ENCODE results near the gene ADCK1. TPM values are rescaled to one million over a fixed set of nuclear protein-coding genes. Genes with fewer than 3 reads are reported as not detected.
"Not testable (repeated sequence)": the region's sequence is repeated elsewhere in the genome, so short reads cannot be mapped to it uniquely, and the experiment has no call there.

The ADCK1 gene, protein sequence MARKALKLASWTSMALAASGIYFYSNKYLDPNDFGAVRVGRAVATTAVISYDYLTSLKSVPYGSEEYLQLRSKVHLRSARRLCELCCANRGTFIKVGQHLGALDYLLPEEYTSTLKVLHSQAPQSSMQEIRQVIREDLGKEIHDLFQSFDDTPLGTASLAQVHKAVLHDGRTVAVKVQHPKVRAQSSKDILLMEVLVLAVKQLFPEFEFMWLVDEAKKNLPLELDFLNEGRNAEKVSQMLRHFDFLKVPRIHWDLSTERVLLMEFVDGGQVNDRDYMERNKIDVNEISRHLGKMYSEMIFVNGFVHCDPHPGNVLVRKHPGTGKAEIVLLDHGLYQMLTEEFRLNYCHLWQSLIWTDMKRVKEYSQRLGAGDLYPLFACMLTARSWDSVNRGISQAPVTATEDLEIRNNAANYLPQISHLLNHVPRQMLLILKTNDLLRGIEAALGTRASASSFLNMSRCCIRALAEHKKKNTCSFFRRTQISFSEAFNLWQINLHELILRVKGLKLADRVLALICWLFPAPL
- 4.1 and 5.2 TPM in 2 replicates for total RNA-seq

DNA sequence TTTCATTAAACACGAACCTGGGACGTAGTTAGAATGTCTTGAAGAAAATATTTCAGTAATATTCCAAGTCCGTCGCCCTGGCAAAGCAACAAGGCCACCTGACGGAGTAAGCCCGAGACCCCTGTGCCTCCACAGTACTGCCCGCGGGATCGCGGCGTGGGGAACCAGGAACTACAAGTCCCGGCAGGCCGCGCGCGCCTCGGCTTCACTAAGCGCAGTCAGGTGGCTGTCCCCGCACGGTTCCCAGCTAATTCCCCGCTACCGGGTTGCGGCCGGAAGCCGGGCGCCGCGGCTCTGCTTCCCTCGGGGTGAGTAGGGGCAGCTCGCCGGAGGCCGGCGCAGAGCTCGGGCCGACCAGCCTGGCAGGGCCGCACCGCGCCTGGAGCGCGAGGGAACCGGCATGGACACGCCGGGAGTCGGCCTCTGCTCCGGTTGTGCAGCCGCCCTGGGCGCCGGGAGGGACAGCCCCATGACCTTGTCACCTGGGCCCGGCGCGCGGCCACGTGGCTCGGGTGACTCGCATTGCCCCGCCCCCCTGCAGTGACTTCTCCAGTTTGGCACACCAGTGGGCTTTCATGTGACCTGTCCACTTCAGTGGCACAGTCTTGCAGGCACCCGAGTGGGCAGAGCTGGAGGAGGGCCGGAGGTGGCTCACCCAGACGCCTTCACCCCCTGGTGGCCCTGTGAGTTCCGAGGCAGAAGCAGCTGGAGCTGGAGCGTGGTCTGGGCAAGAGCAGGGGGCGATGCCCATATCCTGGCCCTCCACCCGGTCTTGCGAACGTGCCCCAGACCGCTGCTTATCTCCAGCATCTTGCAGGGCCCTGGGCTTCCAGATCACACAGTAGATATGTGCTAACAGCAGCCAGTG is at the start of gene ADCK1:
Gene ADCK1, plus strand, starts transcription at position 247 of the 868 bp plus-strand sequence. CDS start 18,870 bp downstream, outside the sequence.
- intact Hi-C loops (cut with micrococcal nuclease), result loop anchor here (1.0 kb wide), 2 partner anchors 39 to 343 kb away; partner anchors contain the start of genes SNW1 and VIPAS39
- peak within 1 kb of the TSS; percentile 86 for H3K4me3 Mint-ChIP-seq (ENCODE audit: low read depth)

DNA sequence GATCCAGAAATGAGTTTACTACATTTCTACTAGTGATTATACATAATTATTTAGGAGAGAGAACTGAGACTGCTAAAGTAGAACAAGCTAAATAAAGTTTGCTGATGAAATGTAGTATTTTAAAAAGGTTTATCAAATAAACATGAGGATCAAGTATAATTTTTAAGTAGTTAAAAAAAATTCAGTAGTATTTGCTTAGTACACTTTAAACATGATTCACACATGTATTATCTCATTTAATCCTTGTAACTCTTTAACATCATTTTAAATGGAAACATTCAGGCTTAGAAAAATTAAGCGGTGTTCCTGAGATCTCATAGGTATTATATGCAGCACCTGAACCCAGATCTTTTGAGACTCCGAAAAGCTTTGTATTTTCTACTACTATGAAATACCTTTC is 47.6 kb upstream of the ADCK1 start:
- Mint-ChIP-seq H3K9me3 (no peaks in the 10 kb centered on the region), H3K36me3 (ENCODE audit: low read depth) (peaks cover 60% of the 10 kb centered on the region), H3K27me3 (ENCODE audit: low read depth) (no peaks in the 10 kb centered on the region), H3K4me1 (ENCODE audit: low read depth) (peaks cover 6% of the 10 kb centered on the region), H3K27ac (no peak overlapping the region), H3K4me3 (ENCODE audit: low read depth) (no peak overlapping the region)
- no peak for DNase-seq (ENCODE audit: low spot score)
- intact Hi-C loops (cut with micrococcal nuclease), result no loop called here

More for the DNA sequence above, at the start of gene ADCK1:
- no peaks in the 10 kb centered on the region for H3K36me3 Mint-ChIP-seq (ENCODE audit: low read depth)
- no peaks in the 10 kb centered on the region for H3K9me3 Mint-ChIP-seq
- H3K27ac Mint-ChIP-seq, result peak within 1 kb of the TSS; percentile 86
- DNase-seq (ENCODE audit: low spot score), result peak; percentile 80
- H3K4me1 Mint-ChIP-seq (ENCODE audit: low read depth), result peaks cover 8% of the 10 kb centered on the region
- H3K27me3 Mint-ChIP-seq (ENCODE audit: low read depth), result peaks cover 3% of the 10 kb centered on the region

DNA sequence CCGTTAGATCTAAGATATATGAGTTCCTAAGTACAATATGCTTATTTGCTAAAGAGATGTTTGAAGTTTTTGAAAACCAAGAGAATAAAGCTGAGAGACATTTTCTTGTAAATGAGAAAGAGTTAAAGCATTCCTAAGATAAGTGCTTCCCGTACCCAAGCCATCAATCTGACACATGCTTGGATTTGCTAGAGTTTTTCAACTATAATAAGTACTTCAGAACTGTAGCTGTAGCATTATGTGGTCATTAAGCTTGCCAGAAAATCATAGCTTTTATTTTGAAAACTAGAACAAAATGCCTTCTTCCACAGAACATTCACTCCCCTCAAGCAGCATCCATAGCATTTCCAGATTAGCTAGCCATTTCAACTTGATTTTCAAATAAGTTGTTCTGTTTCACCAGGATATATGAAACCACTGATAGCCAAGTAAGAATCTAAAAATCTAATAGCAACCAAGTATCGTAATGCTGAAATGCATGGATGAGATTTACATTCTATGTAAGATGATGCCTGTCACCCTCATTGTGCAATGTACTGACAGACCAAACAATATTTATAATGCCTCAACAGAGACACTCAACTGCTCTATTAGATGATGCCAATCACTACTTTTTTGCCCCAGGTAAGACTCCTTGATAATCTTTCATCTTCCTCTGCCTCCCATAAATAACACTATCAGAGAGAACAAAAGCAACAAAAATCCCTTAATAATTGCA is 47.0 kb upstream of the ADCK1 start:
- intact Hi-C loops (cut with micrococcal nuclease), result no loop called here
- peaks cover 63% of the 10 kb centered on the region for H3K36me3 Mint-ChIP-seq (ENCODE audit: low read depth)

DNA sequence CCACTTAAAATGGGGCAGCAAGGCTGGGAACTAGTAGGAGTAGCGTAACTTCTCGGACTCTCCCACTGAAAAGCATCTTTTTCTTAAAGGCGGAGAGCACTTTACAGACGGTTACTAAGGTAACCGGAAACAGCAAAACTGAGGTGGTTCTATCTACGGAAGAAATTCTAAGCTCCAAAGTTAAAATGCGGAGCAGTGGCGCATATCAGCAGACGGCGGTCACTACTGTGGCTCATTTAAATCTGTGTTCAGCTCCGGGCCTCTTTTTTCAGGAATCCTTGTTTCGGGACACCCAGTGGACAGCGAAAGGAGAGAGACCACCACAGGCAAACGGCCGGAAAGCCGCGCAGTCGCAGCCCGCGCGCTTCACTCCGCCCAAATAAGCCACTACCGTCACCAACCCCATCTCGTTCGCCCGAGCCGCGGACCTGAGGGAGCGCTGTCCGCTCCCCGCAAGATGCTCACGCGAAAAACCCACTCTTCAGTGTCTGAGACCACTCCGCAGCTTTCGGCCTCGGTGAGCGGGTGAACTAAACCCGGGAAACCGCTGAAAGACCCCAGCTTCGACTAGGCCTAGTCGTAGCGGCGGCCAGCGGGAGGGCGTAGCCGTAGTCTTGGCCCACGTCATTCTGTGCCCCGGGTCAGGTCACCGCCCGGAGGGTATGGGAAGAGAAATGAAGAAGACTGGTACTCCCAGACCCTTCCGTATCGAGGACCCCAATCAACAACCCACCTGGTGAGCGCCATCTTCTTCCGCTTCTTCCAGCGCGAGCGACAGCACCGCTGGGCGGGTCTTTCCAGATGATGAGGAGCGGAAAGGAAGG is 39.3 kb upstream of the ADCK1 start, which contains the start of gene SNW1:
Gene SNW1, minus strand, starts transcription at position 776 of the 824 bp plus-strand sequence. Its CDS starts 29 bp downstream, at position 747.
- intact Hi-C loops (cut with micrococcal nuclease), result loop anchor here (1.0 kb wide), 3 partner anchors 40 to 439 kb away; partner anchors contain the start of genes ADCK1, GSTZ1 and VIPAS39
- Mint-ChIP-seq H3K9me3 (no peaks in the 10 kb centered on the region), H3K27me3 (ENCODE audit: low read depth) (peaks cover 4% of the 10 kb centered on the region), H3K36me3 (ENCODE audit: low read depth) (peaks cover 28% of the 10 kb centered on the region), H3K4me1 (ENCODE audit: low read depth) (peaks cover 28% of the 10 kb centered on the region), H3K4me3 (ENCODE audit: low read depth) (peak within 1 kb of the TSS; percentile 97), H3K27ac (peak within 1 kb of the TSS; percentile 97)
- DNase-seq (ENCODE audit: low spot score), result peak; percentile 90

More for the DNA sequence above, 47.0 kb upstream of the ADCK1 start:
- H3K27ac Mint-ChIP-seq, result no peak overlapping the region
- peaks cover 12% of the 10 kb centered on the region for H3K4me1 Mint-ChIP-seq (ENCODE audit: low read depth)
- H3K4me3 Mint-ChIP-seq (ENCODE audit: low read depth), result no peak overlapping the region
- no peaks in the 10 kb centered on the region for H3K9me3 Mint-ChIP-seq
- H3K27me3 Mint-ChIP-seq (ENCODE audit: low read depth), result no peaks in the 10 kb centered on the region
- DNase-seq (ENCODE audit: low spot score), result no peak

DNA sequence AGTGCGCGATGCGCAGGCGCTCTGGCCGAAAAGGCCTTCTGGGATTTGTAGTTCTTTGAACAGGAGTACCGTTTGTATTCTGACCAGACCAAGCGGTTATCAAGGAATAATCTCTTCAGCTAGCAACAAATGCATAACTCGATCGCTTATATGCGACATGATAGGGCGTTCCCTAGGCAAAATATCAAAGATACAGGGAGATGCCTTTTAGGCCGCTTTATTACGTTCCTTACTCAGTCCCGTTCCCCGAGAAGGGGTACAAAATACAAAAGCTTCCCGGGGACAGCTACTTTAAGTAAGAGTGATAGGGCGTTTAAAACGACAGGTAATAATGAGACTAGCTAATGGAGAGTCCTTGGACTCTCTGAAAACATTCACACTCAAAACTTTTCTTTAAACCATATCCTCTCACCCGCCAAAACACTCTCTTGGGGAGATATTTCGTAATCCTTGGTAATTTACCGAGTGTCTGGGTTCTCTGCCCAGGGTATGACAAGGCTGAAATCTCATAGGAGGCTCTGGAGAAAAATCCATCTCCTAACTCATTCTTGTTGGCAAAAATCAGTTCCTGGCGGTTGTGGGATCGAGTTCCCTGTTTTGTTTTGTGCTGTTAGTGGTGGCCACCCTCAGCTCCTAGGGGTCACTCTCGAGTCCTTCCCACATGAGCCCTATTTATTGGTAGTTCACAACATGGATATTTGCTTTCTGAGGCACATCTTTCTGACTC is 38.5 kb upstream of the ADCK1 start:
- H3K4me3 Mint-ChIP-seq (ENCODE audit: low read depth), result peak overlapping the region; percentile 97
- H3K4me1 Mint-ChIP-seq (ENCODE audit: low read depth), result peaks cover 27% of the 10 kb centered on the region

DNA sequence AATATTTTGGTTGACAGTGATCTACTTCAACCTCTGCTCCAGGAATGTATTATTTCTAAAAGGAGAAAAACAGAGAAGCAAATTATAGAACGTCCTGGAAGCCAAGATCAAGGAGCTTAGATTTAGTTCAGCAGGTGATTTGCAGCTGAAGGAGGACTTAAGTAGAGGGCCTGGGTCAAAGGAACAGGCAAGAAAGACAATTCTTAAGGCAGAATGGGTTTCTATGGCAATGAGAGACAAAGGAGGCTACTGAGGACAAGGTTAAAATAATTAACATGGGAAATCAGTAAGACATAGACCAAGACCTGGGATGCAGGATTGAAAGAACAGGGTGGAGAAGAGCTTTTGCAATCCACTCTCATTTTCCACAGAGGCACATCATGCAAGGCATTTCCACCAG is 36.6 kb upstream of the ADCK1 start:
- no peak for DNase-seq (ENCODE audit: low spot score)
- no peak overlapping the region for H3K4me3 Mint-ChIP-seq (ENCODE audit: low read depth)
- peaks cover 13% of the 10 kb centered on the region for H3K36me3 Mint-ChIP-seq (ENCODE audit: low read depth)
- H3K9me3 Mint-ChIP-seq, result no peaks in the 10 kb centered on the region
- peaks cover 20% of the 10 kb centered on the region for H3K4me1 Mint-ChIP-seq (ENCODE audit: low read depth)
- intact Hi-C loops (cut with micrococcal nuclease), result no loop called here
- H3K27me3 Mint-ChIP-seq (ENCODE audit: low read depth), result peaks cover 4% of the 10 kb centered on the region
- H3K27ac Mint-ChIP-seq, result no peak overlapping the region

More for the DNA sequence above, 38.5 kb upstream of the ADCK1 start:
- intact Hi-C loops (cut with micrococcal nuclease), result loop anchor here (1.0 kb wide), 2 partner anchors 39 to 440 kb away; partner anchors contain the start of genes ADCK1 and GSTZ1
- Mint-ChIP-seq H3K27me3 (ENCODE audit: low read depth) (peaks cover 4% of the 10 kb centered on the region), H3K36me3 (ENCODE audit: low read depth) (peaks cover 24% of the 10 kb centered on the region), H3K27ac (peak overlapping the region; percentile 97), H3K9me3 (no peaks in the 10 kb centered on the region)
- DNase-seq (ENCODE audit: low spot score), result no peak

DNA sequence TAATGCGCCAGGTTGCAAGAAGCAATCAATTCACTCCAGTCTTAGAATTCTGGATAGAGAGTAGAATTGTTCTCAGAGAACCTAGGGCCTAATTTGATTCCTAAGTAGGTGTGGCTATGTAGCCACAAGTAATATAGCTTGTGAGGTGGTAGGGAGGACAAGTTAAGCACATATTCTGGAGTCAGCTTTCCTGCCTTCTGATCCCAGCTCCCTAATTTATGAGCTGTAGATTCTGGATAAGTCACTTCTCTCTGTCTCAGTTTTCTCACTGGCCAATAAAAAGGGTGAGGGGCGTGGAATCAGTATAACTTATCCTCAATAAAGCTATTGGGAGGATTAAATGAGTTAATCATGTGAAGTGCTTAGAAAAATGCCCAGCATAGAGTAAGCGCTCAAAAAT is 35.9 kb upstream of the ADCK1 start:
- DNase-seq (ENCODE audit: low spot score), result no peak
- Mint-ChIP-seq H3K4me1 (ENCODE audit: low read depth) (peaks cover 13% of the 10 kb centered on the region), H3K27ac (no peak overlapping the region), H3K27me3 (ENCODE audit: low read depth) (peaks cover 4% of the 10 kb centered on the region), H3K4me3 (ENCODE audit: low read depth) (no peak overlapping the region), H3K36me3 (ENCODE audit: low read depth) (peaks cover 6% of the 10 kb centered on the region), H3K9me3 (no peaks in the 10 kb centered on the region)
- intact Hi-C loops (cut with micrococcal nuclease), result no loop called here

DNA sequence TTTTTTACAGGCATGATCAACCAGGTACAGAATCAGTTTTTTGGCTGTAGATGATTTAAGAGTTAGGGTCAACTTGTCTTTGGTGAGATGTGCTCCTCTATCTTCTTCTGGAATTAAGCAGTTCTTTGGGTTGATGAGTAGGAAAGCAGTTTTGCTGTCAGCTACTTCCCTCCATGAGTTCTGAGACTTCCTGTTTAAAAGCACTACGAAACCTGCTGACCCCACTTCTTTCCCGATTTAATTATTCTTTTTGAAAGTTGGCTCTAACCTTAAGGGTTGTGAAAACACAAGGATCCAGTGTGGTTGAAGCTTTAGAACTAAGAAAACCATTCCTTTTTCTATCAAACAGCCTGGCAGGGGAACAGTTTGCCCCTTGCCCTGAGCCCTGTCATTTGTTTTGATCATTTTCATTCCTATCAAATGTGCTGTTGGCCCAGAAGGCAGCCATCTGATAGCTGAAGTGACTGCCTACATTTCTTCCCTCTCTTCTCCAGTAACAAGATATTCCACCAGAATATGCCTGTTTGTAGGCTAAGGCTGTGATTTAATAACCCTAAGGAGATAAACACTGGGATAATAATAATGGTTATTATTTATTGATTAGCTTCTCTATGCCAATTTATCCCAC is 31.4 kb upstream of the ADCK1 start:
- H3K27ac Mint-ChIP-seq; H3K4me3 Mint-ChIP-seq (ENCODE audit: low read depth); H3K27me3 Mint-ChIP-seq (ENCODE audit: low read depth); H3K36me3 Mint-ChIP-seq (ENCODE audit: low read depth); H3K4me1 Mint-ChIP-seq (ENCODE audit: low read depth); H3K9me3 Mint-ChIP-seq; intact Hi-C loops (cut with micrococcal nuclease); DNase-seq (ENCODE audit: low spot score): not testable (repeated sequence)

DNA sequence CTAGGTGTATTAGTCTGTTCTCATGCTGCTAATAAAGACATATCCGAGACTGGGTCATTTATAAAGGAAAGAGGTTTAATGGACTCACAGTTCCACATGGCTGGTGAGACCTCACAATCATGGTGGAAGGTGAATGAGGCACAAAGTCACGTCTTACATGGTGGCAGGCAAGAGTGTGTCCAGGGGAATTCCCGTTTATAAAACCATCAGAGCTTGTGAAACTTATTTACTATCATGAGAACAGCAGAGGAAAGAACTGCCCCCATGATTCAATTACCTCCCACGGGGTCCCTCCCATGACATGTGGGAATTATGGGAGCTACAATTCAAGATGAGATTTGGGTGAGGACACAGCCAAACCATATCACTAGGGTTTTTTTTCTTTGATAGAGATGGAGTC is 25.9 kb upstream of the ADCK1 start:
- H3K36me3 Mint-ChIP-seq (ENCODE audit: low read depth); H3K27ac Mint-ChIP-seq; H3K9me3 Mint-ChIP-seq; H3K4me1 Mint-ChIP-seq (ENCODE audit: low read depth); H3K27me3 Mint-ChIP-seq (ENCODE audit: low read depth); DNase-seq (ENCODE audit: low spot score); intact Hi-C loops (cut with micrococcal nuclease); H3K4me3 Mint-ChIP-seq (ENCODE audit: low read depth): not testable (repeated sequence)

DNA sequence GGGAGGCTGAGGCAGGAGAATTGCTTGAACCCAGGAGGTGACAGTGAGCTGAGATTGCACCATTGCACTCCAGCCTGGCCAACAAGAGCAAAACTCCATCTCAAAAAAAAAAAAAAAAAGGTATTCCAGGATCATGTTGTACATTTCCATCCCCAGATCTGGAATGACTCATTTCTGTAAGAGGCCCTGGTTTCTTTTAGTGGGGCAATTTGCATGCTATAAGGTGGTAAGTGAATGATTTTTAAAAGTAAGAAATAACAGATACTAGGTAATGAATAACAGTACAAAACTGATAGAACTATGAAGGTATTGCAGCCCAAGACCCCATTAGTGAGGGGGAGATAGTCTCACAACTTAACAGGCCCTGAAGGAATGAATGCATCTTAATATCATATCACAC is 17.7 kb upstream of the ADCK1 start:
- Mint-ChIP-seq H3K27ac (no peak overlapping the region), H3K9me3 (no peaks in the 10 kb centered on the region), H3K36me3 (ENCODE audit: low read depth) (no peaks in the 10 kb centered on the region), H3K4me3 (ENCODE audit: low read depth) (no peak overlapping the region), H3K27me3 (ENCODE audit: low read depth) (peaks cover 3% of the 10 kb centered on the region), H3K4me1 (ENCODE audit: low read depth) (no peaks in the 10 kb centered on the region)
- intact Hi-C loops (cut with micrococcal nuclease), result no loop called here
- DNase-seq (ENCODE audit: low spot score), result no peak

DNA sequence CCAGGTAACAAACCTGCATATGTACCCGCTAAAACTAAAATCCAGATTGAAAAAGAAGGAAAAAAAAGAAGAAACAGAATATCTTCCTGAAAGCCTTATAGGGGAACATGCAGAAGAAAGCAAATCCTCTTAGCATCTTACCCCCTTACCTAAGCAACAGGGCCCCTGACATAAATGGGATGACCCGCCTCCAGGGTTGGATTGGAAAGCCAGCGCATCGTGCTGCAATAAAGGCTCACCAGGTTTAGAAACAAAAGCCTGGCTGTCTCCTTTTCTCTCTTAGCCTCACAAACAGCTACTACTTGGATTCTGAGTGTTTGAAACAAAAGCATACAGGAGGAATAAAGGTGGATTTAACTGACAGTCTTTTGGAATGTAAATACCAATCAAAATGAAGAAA is 13.8 kb upstream of the ADCK1 start:
- no peaks in the 10 kb centered on the region for H3K9me3 Mint-ChIP-seq
- no peak for DNase-seq (ENCODE audit: low spot score)
- no peaks in the 10 kb centered on the region for H3K36me3 Mint-ChIP-seq (ENCODE audit: low read depth)
- no peaks in the 10 kb centered on the region for H3K4me1 Mint-ChIP-seq (ENCODE audit: low read depth)
- no peak overlapping the region for H3K27ac Mint-ChIP-seq
- no peak overlapping the region for H3K4me3 Mint-ChIP-seq (ENCODE audit: low read depth)
- H3K27me3 Mint-ChIP-seq (ENCODE audit: low read depth), result peaks cover 10% of the 10 kb centered on the region
- intact Hi-C loops (cut with micrococcal nuclease), result no loop called here
